Left hindlimb (tissue), 1 donor: ENCODE measurements around the gene ICAM1.
A peak's percentile ranks its signal among the peaks of the same experiment; 100 is the strongest.

Source experiments
- DNase-seq: peaks from one replicate; pipeline ENCODE4 v3.0.0-alpha.2; 2018

Gene ICAM1

DNA sequence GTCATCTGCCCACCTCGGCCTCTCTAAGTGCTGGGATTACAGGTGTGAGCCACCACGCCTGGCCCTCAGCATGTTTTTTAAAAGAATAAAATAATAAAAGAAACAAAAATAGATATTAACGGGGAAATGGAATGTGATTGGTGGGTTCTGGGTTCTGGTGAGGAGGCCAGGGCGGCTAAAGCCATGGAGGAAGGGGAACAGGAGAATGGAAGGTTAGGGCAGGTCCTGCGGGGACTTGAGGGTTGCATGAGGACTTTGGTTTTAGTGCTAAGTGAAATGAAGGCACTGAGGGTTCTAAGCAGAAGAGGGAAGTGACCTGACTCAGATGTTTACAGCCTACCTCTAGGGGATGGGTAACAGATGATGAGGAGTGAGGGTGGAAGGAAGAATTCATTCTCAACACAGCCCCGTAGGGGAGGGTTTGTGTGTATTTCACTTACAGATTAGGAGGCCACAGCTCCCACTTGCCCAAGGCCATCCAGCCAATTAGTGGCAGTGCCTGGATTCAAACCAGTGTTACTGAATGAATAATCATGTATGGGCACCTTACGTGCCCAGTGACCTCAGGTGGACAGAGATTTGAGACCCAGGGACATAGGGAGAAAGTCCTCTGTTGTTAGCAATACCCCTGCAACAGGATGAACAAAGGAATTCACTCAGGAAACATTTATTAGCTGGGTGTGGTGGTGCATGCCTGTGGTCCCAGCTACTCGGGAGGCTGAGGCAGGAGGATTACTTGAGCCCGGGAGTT lies 25.6 kb upstream of the ICAM1 start:
- DNase-seq, result no peak

DNA sequence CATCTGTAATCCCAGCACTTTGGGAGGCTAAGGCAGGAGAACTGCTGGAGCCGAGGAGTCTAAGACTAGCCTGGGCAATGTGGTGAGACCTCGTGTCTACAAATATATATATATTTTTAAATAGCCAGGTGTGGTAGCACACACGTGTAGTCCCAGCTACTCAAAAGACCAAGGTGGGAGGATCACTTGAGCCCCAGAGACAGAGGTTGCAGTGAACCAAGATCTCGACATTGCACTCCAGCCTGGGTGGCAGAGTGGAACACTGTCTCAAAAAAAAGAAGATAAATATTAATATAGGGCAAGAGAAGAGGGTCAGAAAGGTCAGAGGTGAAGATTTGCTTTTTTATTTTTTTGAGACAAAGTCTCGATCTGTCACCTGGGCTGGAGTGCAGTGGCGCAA lies 24.4 kb upstream of the ICAM1 start:
- no peak for DNase-seq

DNA sequence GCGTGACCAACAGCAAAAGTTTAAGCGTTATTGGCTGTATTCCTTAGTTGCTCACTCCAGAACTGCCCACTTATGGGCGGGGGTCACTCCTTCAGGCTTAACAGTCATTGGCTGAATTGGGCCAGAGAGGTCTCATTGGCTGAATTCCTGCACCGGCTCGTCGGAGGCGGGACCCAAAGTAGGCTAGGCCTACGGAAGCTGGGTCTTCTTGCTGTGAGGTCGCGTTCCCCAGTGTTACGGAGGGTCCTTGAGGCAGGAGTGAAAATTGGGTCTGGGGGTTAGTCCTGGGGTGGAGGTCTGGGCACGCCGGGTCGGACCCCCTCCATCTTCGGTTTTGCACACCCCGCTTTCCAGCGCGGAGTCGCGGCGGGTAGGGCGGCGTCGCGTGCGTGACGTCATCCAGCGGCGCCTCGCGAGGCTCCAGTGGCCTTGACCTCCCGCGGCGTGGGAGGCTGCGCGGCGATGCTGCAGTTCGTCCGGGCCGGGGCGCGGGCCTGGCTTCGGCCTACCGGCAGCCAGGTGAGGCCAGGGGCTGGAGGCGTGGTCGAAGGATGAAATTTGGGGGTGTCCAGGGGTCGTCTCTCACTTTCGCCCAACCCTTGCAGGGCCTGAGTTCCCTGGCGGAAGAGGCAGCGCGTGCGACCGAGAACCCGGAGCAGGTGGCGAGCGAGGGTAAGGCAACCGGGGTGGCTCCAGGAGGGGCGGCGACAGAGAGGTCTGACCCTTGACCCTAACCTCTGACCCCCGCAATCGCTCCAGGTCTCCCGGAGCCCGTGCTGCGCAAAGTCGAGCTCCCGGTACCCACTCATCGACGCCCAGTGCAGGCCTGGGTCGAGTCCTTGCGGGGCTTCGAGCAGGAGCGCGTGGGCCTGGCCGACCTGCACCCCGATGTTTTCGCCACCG lies 18.9 kb upstream of the ICAM1 start, which contains the start of gene MRPL4:
Gene MRPL4, plus strand, starts transcription at position 423 of the 903 bp plus-strand sequence. Its CDS starts 40 bp downstream, at position 463.
- DNase-seq, result peak; percentile 97

DNA sequence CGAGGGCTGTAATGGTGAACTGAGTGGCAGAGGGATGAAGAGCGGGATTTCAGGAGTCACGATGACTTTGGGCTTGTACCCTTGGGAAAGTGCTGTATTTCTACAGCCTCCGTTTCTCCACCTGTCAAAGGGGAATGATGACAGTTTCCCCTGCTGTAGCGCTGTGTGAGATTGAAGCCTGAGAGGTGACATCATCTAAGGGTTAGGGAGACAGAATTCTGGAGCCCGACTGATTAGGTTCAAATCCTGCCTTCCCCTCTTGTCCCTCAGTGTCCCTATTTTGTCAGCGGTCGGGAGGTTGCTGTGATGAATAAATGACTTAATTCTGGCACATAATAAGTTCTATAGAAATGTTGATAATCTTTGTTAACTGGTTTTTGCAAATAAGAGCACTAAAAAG lies 18.2 kb upstream of the ICAM1 start:
- DNase-seq, result no peak

DNA sequence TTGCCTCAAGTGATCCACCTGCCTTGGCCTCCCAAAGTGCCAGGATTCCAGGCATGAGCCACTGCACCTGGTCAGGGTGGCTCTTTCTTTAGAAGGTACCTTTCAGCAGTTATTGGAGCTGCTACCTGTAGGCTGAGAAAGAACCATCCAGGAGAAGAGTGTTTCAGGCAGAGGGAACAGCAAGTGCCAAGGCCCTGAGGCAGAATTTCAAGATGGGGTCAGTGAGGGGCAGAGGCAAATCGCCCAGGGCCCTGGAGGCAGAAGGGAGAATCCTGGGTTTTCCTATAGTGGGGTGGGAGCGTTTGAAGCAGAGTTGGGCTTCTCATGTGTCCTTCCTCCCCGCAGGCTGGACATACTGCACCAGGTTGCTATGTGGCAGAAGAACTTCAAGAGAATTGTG lies 16.7 kb upstream of the ICAM1 start:
- DNase-seq, result no peak

DNA sequence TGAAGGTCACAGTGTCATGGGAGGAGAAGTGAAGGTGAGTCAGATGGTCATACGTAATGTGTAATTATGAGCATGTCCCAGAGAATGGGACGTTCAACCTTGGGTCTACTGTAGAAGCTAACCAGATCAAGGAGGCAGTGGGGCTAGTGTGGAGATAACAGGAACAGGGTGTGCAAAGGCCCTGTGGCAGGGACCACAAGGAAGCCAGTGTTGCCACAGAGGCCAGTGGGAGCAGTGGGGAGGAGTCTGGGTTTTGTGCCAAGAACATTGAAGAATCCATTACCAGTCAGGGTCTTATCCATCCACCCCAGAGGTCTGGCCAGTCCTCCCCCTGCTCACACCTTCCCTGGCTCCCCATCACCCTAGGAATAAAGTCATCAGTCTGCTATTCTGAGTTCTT lies 15.6 kb upstream of the ICAM1 start:
- DNase-seq, result no peak

DNA sequence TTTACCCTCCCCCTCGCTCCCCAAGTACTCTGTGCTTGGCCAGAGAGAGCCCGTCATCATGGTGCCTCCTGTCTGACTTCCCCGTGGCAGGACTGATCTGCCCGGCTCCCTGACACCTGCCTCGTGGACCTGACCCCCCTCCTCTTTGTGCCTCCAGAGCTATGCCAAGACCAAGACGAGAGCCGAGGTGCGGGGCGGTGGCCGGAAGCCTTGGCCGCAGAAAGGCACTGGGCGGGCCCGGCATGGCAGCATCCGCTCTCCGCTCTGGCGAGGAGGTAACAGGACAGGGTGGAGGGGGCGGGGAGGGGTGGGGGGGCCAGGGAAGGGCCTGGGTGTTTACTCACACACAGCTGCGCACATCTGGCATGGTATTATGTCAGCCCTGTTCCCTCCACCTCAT lies 14.4 kb upstream of the ICAM1 start:
- DNase-seq, result no peak

DNA sequence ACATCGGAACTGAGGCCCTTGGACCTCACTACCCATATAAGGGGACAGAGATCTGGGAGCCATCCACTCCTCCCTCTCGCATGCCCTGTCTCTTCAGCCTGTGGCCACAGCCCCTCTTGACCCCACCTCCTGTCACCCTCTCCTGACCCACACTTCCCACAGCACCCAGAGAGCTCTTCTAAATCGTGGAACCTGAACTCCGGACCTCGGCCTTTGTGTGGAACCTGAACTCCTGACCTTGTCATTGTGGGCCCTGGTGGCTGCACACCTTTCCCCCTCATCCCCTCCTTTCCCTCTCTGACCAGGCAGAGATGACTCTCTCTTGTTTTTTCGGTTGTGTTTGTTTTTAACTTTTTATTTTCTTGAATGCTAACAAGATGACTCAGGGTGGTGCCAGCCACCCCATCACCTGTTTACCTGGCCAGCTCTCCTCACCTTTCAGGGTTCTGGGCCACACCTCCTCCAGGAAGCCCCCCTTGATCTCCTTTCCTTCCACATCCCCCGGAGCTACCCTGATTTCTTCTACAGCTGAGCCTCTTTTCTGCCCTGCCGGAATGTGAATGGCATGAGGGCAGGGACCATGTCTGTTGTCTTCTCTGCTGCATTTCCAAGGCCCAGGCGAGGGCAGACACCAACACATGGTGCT lies 13.8 kb upstream of the ICAM1 start:
- no peak for DNase-seq

DNA sequence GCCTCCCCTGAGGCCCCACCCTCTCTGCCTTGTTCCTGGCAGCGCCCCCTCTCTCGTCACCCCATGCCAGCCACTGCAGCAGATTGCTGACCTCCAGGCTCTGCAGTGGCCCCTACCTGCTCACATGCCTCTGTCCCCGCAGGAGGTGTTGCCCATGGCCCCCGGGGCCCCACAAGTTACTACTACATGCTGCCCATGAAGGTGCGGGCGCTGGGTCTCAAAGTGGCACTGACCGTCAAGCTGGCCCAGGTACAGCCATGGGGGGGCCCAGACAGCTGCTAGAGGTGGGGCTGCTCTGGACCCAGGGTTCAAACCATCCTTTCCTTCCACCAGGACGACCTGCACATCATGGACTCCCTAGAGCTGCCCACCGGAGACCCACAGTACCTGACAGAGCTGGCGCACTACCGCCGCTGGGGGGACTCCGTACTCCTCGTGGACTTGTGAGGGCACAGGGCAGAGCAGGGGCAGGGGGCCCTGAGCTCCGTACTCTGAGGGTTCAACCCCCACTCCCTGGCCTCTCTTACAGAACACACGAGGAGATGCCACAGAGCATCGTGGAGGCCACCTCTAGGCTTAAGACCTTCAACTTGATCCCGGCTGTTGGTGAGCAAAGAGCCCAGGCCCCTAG lies 12.7 kb upstream of the ICAM1 start:
- DNase-seq, result no peak

DNA sequence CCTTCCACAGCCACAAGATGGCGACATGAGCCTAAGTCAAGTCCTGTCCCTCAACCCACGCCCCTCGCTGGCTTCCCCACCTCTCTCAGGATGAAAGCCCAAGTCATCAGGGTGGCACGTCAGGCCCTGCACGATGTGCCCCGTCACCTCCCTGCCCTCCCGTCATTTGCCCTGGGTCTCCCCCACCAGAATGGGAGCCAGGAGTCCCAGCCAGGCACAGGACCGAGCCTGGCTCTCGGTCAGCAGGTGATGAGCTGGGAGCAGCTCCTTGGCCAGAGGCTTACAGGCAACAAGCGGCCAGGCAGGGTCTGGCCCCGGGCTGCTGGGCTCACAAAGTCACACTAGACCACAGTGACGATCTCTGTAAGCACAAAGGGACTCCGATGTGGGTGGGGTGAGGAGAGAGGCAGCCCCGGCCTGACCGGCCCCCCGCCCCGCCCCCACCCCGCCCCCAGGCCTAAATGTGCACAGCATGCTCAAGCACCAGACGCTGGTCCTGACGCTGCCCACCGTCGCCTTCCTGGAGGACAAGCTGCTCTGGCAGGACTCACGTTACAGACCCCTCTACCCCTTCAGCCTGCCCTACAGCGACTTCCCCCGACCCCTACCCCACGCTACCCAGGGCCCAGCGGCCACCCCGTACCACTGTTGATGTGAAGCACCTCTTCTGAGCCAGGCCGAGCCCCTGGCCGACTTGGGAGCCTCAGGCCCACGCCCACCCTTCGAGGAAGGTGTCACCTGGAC lies 11.6 kb upstream of the ICAM1 start:
- peak; percentile 74 for DNase-seq

DNA sequence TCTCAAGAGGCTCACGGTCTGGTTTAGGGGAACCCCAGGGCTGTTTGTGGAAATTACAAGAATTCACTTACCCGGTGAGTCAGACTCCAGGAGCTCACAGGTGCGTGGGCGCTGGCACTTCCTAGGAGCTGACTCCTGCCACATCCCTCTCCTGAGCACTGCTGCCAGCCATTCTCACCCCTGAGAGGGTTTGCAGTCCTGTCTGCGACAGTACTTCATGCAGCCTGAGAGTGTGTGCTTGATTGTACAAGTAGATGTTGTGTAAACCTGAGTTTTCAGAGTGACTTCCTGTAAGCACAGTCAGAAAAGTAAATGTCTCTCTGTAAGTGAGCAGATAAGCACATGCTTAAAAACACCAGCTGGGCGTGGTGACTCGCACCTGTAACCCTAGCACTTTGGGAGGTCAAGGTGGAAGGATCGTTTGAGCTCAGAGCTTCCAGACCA lies 10.8 kb upstream of the ICAM1 start:
- DNase-seq, result no peak

DNA sequence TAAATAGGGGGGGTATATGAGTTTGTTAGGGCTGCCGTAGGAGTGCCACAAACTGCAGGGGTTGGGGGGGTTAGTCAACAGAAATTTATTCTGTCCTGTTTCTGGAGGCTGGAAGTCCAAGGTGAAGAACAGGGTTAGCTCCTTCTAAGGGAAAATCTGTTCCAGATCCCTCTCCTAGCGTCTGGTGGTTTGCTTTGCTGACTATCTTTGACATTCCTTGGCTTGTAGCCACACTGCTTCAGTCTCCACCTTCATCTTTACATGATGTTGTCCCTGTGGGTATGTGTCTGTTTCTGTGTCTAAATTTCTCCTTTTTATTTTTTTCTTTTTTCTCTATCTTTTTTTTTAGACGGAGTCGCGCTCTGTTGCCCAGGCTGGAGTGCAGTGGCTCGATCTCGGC lies 8.1 kb upstream of the ICAM1 start:
- no peak for DNase-seq

DNA sequence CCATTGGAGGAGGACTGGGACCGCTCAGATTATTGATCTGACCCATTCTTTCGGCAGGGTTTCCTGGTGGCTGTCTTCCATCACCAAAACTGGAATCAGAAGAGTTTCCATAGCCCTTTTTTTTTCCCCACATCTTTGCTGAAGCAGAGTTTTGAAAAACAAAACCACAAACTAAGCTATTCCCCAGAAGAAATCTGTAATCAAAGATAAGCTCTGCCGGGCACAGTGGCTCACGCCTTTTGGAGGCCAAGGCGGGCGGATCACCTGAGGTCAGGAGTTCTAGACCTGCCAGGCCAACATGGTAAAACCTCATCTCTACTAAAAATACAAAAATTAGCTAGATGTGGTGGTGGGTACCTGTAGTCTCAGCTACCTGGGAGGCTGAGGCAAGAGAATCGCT lies 4.2 kb upstream of the ICAM1 start:
- no peak for DNase-seq

DNA sequence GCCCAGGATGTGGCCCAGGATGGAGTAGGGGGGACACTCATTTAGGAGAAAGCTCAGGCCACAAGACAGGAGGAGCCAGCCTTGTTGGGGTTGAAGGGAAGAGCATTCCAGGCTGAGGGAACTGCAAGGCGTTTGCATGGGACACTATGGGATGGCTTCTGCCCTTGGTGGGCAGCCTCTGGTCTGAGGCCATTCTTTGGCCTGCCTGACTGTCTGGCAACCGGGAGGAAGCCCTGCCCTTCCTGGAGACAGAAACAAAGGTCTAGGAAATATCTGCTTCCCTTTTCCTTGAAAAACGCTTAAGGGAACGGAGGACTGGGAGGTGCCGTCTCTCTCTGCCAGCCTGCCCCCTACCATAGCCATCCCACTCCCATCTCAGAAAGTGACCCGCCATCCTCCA lies 2.8 kb upstream of the ICAM1 start:
- DNase-seq, result no peak

DNA sequence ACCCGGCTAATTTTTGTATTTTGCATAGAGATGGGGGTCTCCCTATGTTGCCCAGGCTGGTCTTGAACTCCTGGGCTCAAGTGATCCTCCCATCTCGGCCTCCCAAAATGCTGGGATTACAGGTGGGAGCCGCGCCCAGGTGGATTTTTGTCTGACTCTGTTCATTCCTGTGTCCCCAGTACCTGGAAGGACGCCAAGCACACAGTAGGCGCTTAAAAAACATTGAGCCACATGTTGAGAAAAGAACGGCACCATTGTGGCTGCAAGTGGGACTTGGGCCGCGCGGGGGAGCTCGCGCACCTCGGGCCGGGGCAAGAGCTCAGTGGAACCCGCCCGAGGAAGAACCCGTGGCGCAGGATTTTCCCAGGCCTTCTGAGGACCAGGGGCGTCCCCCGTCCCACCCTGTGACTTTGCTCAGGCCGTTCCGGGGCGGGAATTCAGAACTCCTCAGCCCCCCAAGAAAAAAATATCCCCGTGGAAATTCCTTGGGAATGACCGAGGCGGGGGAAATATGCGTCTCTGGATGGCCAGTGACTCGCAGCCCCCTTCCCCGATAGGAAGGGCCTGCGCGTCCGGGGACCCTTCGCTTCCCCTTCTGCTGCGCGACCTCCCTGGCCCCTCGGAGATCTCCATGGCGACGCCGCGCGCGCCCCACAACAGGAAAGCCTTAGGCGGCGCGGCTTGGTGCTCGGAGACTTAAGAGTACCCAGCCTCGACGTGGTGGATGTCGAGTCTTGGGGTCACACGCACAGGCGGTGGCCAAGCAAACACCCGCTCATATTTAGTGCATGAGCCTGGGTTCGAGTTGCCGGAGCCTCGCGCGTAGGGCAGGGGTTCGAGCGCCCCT lies 1.4 kb upstream of the ICAM1 start:
- DNase-seq, result peak; percentile 84

DNA sequence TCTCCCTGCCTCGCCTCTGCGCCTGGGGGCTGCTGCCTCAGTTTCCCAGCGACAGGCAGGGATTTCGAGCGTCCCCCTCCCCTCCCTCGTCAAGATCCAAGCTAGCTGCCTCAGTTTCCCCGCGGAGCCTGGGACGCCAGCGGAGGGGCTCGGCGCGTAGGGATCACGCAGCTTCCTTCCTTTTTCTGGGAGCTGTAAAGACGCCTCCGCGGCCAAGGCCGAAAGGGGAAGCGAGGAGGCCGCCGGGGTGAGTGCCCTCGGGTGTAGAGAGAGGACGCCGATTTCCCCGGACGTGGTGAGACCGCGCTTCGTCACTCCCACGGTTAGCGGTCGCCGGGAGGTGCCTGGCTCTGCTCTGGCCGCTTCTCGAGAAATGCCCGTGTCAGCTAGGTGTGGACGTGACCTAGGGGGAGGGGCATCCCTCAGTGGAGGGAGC lies 722 bp upstream of the ICAM1 start:
- peak; percentile 59 for DNase-seq

DNA sequence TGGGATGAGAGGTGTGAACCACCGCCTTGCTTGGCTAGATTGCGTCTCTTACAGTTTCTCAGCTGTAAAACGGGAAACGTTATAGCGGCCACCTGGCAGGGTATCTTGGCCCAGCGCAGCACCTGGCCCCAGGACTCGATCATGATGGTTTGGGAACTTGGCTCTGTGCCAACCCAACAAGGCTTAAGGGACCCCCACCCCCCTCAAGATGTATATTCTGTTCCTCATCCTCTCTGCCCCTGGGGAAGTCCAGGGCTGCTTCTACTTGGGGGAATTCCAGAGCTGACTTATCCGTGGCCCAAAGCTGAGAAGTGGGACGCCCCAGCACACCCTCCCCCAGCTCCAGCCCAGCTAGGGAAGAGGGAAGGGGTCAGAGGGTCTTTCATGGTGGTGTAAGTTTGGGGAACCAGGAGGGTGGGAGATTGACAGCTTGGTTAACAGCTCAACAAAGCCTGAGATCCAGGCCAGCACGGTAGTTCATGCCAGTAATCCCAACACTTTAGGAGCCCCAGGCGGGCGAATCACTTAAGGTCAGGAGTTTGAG lies 695 bp downstream of the ICAM1 start:
- DNase-seq, result no peak

DNA sequence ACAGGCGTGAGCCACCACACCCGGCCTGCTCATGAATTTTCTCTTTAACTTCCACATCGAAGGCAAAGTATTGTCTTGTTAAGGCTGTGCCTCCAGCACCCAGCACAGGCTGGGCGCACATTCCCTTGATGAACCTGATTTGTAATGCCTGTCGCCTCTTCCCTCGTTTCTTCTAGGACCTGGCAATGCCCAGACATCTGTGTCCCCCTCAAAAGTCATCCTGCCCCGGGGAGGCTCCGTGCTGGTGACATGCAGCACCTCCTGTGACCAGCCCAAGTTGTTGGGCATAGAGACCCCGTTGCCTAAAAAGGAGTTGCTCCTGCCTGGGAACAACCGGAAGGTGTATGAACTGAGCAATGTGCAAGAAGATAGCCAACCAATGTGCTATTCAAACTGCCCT lies 3.7 kb downstream of the ICAM1 start:
- DNase-seq, result no peak

DNA sequence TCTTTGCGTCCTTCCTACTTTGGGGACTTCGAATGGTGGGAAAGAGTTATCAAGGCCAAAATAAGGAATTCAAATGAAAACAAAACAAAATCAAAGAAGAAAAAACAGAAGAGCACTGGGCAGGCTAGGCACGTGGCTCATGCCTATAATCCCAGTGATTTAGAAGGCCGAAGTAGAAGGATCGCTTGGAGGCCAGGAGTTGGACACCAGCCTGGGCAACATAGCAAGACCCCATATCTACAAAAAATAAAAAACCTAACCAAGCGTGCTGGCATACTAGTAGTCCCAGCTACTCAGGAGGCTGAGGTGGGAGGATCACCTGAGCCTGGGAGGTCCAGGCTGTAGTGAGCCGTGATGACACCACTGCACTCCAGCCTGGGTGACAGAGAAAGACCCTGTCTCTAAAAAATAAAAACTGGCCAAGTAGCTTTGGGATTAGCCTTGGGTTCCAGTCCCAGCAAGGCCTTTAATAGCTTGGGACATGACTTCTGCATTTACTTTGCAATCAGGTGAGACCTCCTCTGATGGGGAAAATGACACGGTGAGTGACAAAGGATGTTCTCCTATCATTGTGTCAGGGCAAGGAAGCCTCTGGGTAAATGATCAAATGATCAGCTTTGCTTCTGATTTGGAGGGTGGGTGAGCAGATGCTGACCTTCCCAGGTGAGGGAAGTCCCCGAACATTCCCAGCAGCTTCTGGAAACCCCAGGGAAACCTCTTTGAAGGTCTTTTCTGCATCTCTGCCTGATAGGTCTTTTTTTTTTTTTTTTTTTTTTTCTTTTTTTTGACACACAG lies 7.1 kb downstream of the ICAM1 start:
- no peak for DNase-seq

DNA sequence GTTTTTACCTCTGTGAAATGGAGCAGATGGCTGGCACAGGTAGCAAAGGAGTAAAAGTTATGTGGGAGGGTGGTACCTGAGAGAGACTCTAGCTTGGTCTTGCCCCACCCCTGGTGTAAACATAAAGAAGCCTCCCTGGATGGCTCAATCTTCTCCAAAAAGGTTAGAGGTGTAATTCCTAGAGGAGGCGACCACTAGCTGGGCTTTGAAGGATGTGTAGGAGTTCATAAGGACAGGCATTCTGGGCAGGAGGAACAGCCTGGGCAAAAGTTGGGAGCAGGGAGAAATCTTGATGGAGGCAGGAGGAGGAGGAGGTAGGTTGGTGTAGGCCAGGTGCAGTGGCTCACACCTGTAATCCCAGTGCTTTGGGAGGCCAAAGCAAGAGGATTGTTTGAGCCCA lies 8.0 kb downstream of the ICAM1 start:
- DNase-seq, result no peak
